GM23338 (cell line): ENCODE data around the gene RAB9B. TPM values are rescaled to one million over a fixed set of nuclear protein-coding genes. Genes with fewer than 3 reads are reported as not detected.

Source experiments
- polyA plus RNA-seq: library from polyadenylated mRNA; unstranded; fragments of >200 nt; fragmentation: Nextera tagmentation; extraction: Ambion mirVana; gene quantifications from 2 replicates; pipeline ENCODE4 v1.2.1, GENCODE V29; 2016
- small RNA-seq: library from RNA; depleted of rRNA; stranded (forward); fragments of <200 nt; gene quantifications from one replicate; pipeline ENCODE3, GENCODE V24; 2014; ENCODE audit warnings: low replicate concordance
- total RNA-seq: library from RNA; depleted of rRNA; stranded (reverse); fragments of >200 nt; shearing (Covaris generic); gene quantifications from 2 replicates; pipeline ENCODE4 v1.2.3, GENCODE V29; 2014; rRNA removed

The RAB9B gene
- total and polyA plus RNA-seq, 2 experiments from 2014 or later: 0.24 to 0.28 TPM

Small RNAs within 50 kb of the gene (small RNA-seq; reads per million reads assigned to genes)
- gene RNA5SP511: not detected

Other genes starting within 250 kb of the RAB9B start
- 18.0 and 25.4 TPM in 2 replicates for gene TCEAL4, start 246.7 kb downstream of the RAB9B start, total RNA-seq
- gene TCEAL4, start 246.7 kb downstream of the RAB9B start, polyA plus RNA-seq: 125 and 148 TPM in 2 replicates
- 5.0 and 5.2 TPM in 2 replicates for gene TCEAL3, start 224.3 kb downstream of the RAB9B start, total RNA-seq
- gene TCEAL3, start 224.3 kb downstream of the RAB9B start, polyA plus RNA-seq: 30.6 and 31.1 TPM in 2 replicates
- gene TCEAL1, start 203.3 kb downstream of the RAB9B start, total RNA-seq: 5.8 and 10.9 TPM in 2 replicates
- gene TCEAL1, start 203.3 kb downstream of the RAB9B start, polyA plus RNA-seq: 8.8 and 11.0 TPM in 2 replicates
- 269 and 311 TPM in 2 replicates for gene MORF4L2, start 145.6 kb downstream of the RAB9B start, total RNA-seq
- 297 and 315 TPM in 2 replicates for gene MORF4L2, start 145.6 kb downstream of the RAB9B start, polyA plus RNA-seq
- gene TMEM31, start 121.3 kb downstream of the RAB9B start, total RNA-seq: not detected in 2 replicates
- 0.60 and 0.85 TPM in 2 replicates for gene TMEM31, start 121.3 kb downstream of the RAB9B start, polyA plus RNA-seq
- gene PLP1, start 55.4 kb downstream of the RAB9B start, total RNA-seq: 49.9 and 66.9 TPM in 2 replicates
- gene PLP1, start 55.4 kb downstream of the RAB9B start, polyA plus RNA-seq: 30.2 and 36.9 TPM in 2 replicates
- 6.8 and 14.3 TPM in 2 replicates for gene TMSB15B, start 130.4 kb upstream of the RAB9B start, total RNA-seq
- 32.8 and 35.3 TPM in 2 replicates for gene TMSB15B, start 130.4 kb upstream of the RAB9B start, polyA plus RNA-seq
- gene H2BW1, start 181.5 kb upstream of the RAB9B start, total RNA-seq: 0.35 TPM in 1 of 2 replicates, not detected in the other
- not detected in 2 replicates for gene H2BW1, start 181.5 kb upstream of the RAB9B start, polyA plus RNA-seq
- not detected in 2 replicates for gene H2BW2, start 207.7 kb upstream of the RAB9B start, total RNA-seq
- gene H2BW2, start 207.7 kb upstream of the RAB9B start, polyA plus RNA-seq: 0.16 and 0.61 TPM in 2 replicates
- gene TMSB15C, start 244.0 kb upstream of the RAB9B start, total RNA-seq: 3.9 and 5.8 TPM in 2 replicates
- 1.0 and 1.1 TPM in 2 replicates for gene TMSB15C, start 244.0 kb upstream of the RAB9B start, polyA plus RNA-seq